GM19372 (cell line): ENCODE data around the gene PPP6R3.
"Not testable (repeated sequence)": the region's sequence is repeated elsewhere in the genome, so short reads cannot be mapped to it uniquely, and the experiment has no call there.

Experiments
- ATAC-seq: cut with Tn5 transposase; IDR thresholded peaks from one replicate; pipeline ENCODE4 v1.9.1; 2021; ENCODE audit warnings: mild to moderate bottlenecking, low read depth, moderate library complexity; ENCODE audit not compliant: unreplicated experiment

Gene PPP6R3

DNA sequence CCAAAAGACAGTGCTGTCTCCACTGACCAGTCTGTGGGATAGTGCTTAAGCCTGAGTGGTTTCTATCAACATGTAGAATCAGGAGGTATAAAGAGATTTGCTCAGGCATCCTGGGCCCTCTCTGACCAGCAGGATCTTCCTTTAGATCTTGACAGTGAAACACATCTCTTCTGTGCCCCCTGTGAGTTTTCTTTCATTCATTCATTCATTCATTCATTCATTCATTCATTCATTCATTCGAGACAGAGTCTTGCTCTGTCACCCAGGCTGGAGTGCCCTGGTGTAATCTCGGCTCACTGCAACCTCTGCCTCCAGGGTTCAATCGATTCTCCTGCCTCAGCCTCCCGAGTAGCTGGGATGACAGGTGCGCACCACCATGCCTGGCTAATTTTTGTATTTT is 26.4 kb upstream of the PPP6R3 start:
- ATAC-seq, result not testable (repeated sequence)

DNA sequence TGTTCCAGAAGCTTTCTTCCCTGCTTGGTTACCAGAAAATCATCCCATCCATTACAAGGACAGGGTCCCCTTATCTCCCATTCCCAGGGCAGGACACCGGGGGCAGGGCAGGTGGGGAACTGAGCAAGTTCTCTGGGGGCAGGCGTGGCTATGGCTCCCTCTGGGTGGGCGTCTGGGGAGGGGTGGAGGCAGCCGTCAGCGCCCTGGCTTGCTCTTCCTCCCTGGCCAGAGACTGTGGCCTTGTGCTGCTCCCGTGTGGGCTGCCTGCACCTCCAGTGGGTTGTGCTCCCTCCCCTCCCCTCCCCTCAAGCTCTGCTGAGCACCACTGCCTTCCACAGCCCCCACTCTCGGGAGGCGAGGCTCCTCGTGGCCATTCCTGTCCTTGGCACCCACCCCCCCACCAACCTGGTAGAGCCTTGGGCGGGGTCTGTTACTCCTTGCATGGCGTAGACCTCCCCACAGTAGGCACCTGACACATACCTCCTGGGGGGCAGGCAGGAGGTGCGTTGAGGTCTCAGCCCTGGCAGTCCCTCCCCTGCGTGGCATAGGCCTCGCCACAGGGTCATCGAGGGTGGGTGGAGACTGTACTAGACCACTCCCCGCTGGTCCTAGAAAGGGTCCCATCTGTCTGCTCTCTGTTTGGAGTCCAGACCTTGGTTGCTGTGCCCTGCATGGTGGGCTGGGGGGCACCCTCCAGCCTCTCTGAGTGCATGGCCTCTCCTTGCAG is 24.2 kb upstream of the PPP6R3 start:
- ATAC-seq, result no peak

DNA sequence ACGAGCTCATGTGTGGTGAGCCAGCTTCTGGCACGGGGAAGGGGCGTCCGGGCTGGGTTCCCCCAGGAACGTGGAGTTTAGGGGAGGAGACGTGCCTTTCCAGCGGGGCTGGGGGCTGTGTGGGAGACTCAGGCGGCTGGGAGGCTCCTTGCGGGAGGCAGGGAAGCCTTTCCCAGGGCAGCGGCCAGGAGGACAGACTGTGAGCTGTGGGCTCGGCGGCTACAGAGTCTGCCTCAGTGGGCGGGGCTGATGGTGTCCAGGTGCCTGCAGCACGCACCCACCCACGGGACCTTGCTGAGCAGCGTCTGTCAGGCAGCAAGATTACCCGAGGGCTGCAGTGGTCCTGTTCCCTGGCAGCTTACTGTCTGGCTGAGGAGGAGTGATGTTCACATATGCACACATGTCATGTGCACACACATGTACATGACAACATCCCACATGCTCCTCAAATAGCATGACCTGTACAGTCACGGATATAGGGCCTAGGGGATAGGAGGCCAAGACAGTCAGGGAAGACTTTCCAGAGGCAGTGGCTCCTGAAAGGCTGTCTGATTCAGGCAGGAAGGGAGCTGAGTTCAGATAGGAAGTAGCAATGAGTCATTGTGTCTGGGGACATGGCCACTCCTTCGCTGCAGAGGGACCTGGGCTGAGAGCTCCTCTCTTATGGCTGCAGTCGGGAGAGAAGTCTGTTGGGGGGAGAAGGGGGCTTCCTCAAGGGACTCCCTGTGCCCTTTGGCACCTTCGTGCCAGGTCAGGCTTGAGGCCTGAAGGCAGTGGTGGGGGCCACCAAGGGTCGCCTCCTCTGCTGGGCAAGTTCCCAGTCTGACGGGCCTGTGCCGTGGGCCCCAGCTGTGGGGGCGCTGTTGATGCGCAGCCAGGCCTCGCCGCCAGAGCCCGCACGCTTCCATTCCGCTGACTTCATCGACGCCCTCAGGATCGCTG is 23.3 kb upstream of the PPP6R3 start:
- ATAC-seq, result no peak

DNA sequence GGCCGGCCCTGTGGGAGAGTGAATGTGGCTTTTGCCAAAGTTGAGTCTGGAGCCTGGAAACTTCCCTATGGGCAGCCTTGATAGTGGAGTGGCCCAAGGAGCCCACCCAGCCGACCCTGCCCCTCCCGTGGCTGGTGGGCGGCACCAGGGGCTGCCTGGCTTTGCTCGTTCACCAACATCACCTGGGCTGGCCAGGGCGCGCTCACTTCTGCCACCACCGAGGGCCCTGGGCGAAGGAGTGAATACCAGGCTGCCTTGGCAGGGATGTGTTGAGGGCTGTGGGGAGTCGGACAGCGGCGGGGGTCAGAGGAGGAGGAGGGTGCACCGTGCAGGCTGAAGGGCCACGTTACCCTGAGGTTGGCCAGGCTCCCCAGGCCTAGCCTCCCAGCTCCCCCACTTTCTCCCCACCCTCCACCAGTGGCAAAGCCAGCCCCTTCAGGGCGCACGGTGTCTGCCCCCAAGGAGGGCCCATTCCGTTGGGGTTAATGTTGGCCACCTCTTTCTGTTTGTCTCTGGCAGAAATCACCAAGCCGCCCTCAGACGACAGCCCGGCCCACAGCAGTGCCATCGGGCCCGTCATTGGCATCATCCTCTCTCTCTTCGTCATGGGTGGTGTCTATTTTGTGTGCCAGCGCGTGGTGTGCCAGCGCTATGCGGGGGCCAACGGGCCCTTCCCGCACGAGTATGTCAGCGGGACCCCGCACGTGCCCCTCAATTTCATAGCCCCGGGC is 22.5 kb upstream of the PPP6R3 start:
- no peak for ATAC-seq

DNA sequence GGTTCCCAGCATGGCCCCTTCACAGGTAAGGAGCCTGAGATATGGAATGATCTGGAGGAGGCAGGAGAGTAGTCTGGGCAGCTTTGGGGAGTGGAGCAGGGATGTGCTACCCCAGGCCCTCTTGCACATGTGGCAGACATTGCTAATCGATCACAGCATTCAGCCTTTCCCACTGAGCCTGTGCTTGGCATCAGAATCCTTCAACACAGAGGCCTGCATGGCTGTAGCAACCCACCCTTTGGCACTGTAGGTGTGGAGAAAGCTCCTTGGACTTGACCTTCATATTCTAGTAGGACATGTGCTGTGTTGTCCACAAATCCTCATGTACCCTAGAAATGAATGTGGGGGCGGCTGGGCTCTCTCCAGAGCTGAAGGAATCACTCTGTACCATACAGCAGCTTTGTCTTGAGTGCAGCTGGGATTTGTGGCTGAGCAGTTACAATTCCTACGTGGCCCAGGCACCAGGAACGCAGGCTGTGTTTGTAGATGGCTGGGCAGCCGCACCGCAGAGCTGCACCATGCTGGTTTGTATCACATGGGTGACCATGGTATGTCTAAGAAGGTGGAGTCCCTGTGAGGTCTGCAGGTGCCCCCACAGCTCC is 21.8 kb upstream of the PPP6R3 start:
- no peak for ATAC-seq

DNA sequence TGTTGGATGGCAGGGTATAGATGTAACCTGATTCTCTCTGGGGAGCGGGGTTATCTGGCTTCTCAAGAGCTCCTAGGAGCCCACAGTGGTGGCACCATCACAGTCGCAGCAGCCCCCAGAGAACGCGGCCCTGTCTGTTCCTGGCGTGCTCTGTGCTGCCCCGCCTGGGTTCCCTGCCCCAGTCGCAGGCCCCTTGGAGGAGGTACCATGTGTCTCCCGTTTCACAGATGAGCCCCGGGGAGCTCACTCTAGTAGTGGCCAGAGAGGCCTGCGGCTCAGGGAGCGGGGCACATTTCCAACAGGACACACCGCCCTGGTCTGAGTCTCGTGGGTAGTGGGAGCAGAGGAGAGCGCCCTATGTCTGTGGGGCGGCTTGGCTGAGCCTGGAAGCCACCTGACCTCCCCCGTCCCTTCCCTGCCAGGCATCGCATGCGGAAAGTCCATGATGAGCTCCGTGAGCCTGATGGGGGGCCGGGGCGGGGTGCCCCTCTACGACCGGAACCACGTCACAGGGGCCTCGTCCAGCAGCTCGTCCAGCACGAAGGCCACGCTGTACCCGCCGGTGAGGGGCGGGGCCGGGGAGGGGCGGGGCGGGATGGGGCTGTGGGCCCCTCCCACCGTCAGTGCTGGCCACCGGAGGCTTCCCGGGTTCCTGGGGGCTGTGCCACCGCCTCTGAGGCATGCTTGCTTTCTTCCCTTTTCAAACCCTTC is 21.0 kb upstream of the PPP6R3 start:
- ATAC-seq, result no peak

DNA sequence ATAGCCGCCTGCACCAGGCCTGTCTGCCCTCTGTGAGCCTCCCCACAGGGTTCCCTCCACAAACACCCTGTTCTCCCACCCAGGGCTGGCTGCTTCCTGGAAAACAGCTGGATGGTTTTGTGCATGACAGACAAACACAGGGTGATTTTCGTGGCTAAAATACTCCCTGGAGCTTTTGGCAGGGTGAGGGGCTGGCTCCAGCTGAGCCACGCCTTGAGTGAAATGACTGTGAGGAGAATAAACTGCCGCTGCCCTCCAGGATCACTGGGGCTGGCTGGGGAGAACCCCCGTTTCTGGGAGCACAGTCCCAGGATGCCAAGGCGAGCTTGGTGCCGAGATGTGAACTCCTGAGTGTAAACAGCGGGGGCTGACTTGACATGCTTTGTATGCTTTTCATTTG is 20.3 kb upstream of the PPP6R3 start:
- ATAC-seq, result no peak

DNA sequence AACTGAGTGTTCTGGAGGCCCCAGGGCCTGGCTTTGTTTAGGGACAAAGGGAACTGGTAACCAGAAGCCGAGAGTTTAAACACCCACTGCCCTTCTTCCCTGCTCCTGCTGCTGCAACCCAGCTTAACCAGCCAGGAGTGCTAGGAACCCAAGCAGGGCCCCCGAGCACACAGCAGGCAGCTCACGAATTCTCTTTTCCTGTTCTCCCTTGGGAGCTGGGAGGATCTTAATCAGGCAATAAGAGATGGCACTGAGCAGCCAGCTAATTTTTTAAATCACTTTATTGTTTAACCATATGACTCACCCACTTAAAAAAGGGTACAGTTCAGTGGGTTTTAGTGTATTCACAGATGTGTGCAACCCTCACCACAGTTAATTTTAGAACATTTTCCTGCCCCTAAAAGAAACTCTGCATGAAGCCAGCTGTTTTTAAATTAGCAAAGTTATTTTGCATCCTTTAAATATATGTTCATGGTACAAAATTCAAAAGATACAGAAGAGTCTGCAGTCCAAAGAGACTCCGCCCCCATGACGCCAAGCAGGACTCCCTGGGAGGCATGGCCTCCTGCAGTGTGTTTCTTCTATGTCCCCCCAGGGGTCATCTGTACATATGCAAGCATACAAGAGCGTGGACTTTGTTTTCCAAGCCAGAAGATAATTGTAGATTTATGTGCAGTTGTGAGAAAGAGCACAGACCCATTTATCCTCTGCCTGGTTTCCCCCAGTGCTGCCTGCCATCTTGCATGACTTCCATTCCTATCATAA is 18.9 kb upstream of the PPP6R3 start:
- no peak for ATAC-seq

DNA sequence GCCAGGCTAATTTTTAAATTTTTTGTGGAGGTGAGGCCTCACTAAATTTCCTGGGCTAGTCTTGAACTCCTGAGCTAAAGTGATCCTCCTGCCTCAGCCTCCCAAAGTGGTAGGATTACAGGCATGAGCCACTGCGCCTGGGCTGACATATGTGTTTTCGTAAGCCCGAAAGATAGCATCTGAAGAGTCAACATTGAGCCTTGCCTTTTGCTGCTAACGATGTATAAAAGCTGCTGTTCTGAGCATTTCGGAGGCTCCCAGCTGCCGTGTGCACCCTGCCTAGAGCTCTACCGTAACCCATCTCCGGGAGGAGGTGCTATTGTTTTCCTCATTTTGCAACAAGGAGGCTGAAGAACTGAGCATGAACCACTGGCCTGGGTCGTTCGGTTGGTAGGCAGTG is 18.1 kb upstream of the PPP6R3 start:
- no peak for ATAC-seq

DNA sequence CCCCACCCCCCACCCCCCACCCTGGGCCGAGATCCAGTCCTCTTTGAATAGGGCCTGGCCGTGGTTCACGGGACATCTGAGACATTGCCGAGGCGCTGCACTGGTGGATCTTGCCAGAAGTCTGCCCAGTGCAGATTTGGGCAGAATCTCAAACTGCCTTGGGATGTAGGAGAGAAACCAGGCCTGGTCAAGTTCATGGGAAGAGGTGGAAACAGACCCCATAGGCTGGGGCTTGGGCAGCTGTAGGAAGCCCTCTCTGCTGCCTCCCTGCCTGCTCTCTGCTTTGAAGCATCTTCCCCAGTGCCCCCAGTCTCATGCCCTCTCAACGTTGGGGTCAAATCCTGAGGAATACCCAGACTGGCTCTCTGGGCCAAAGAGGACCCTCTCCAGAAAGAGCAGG is 16.0 kb upstream of the PPP6R3 start:
- ATAC-seq, result no peak

DNA sequence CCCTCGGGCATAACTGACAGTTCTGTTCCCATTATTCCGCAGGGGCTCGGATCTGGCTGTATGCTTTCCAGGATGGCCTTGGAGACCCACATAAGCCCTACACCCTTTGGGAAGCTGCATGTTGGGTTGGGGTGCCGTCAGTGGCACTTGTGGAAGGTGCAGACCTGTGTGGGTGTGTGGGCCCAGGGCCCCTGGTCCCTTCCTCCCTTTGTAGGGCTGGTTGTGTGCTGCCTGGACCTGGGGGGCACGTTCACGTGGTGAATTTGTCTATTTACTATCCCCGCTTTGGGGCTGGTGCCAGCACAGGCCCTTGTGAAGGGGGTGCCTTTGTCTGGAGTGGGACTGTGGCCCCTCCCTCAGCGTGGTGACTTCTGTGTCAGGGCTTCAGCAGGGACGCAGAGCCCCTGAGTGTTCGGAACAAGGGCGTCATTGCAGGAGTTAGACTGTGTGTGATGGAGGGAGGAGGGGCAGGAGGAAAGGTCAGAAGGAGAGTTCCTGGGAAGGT is 15.0 kb upstream of the PPP6R3 start:
- no peak for ATAC-seq

DNA sequence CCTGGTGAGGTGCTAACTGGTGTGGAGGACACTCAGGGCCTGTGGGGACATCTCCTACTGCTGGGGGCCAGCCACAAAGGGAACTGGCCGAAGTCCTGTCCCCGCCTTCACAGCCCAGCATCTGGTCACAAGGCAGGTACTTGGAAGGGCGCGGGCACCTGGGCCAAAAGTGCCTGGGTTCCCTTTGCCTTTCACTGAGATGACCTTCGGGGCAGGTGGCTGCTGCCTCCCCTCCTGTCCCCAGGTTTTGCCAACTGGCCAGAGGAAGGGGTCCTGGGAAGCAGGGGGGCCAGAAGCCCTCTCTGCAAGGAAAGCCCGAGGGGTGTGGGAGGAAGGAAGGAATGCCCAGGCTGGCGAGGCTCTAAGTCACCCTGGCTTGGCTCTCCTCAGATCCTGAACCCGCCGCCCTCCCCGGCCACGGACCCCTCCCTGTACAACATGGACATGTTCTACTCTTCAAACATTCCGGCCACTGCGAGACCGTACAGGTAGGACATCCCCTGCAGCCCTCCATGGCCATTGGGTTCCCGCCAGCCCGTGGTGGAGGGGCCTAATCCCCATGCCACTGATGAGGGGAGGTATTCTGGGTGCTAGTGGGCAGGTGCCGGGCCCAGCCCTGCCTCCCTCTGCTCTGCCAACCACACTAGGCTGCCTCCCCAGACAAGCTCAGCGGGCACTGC is 14.4 kb upstream of the PPP6R3 start:
- no peak for ATAC-seq

DNA sequence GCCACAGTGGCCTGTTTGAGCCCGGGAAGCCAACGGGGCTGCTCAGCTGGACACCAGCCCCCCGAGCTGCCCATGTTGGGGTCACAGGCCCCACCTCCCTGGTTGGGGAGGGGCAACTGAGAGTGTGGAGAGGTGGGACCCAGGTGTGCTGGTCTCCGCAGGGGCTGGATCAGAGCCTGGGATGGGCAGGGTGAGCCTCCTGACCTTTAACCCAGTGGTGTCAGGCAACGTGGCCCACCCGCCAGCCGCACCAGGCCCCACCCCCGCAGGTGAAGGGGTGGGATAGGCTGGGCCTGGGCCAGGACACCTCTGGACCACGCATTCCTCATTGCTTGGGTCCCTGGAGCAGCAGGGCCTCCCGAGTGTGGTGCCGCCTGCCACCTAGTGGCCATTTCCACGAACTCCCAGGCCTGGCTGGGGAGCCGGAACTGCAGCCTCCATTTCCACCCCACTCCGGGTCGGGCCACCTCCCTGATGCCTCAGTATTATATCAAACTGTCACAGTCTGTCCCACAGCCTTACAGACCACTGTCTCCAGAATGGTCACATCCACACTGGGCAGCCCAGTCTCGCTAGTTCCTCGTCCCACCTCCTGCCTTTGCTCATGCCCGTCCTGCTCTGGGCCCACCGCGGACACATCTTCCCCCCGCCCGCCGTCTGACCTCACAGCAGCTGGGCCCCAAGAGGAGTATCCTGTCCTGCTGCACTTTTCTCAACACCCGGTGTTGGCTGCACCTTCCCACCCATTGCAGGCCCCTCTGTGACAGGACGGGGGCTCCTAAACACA is 13.3 kb upstream of the PPP6R3 start:
- ATAC-seq, result no peak

DNA sequence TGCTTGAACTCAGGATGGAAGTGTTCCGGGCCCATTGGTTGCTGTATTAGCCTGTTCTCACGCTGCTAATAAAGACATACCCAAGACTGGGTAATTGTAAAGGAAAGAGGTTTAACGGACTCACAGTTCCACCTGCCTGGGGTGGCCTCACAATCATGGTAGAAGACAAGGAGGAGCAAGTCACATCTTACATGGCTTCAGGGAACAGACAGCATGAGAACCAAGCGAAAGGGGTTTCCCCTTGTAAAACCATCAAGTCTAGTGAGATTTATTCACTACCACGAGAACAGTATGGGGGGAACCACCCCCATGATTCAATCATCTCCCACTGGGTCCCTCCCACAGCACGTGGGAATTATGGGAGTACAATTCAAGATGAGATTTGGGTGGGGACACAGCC is 12.6 kb upstream of the PPP6R3 start:
- not testable (repeated sequence) for ATAC-seq

DNA sequence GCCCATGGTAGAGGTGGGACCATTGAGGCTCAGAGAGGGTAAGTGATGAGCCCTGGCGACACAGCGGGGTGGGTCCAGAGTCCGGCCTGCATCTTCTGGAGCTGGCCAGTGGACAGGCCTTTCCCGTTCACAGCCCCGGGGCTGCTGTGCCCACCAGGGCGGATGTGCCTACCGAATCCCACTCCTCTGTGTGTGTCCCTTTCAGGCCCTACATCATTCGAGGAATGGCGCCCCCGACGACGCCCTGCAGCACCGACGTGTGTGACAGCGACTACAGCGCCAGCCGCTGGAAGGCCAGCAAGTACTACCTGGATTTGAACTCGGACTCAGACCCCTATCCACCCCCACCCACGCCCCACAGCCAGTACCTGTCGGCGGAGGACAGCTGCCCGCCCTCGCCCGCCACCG is 11.9 kb upstream of the PPP6R3 start:
- ATAC-seq, result no peak

DNA sequence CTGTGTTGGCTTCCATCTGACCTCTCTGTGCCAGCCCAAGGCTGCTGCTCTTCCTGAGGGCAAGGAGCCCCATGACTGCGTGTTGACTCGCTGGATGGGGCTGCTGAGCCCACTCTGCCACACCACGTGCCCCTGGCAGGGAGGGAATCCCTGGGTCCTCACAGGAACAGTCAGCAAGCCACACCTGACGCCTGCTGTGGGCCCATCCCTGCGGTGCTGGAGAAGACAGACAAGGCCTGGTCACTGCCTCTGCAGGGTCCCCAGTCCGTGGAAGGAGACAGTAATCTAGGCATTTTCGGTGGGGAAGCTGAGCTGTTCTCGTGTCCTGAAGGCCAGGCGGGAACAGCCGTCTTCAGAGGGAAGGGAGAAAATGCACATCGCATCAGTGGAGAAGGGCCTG is 10.6 kb upstream of the PPP6R3 start:
- no peak for ATAC-seq

DNA sequence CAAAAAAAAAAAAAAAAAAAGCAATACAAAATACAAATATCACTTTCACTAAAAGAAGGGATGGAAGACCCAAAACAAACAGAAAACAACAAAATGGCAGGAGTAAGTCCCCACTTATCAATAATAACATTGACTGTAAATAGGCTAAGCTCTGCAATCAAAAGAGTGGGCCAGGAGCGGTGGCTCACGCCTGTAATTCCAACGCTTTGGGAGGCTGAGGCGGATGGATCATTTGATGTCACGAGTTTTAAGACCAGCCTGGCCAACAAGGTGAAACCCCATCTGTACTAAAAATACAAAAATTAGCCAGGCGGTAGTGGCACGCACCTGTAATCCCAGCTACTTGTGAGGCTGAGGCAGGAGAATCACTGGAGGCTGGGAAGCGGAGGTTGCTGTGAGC is 9.8 kb upstream of the PPP6R3 start:
- no peak for ATAC-seq

DNA sequence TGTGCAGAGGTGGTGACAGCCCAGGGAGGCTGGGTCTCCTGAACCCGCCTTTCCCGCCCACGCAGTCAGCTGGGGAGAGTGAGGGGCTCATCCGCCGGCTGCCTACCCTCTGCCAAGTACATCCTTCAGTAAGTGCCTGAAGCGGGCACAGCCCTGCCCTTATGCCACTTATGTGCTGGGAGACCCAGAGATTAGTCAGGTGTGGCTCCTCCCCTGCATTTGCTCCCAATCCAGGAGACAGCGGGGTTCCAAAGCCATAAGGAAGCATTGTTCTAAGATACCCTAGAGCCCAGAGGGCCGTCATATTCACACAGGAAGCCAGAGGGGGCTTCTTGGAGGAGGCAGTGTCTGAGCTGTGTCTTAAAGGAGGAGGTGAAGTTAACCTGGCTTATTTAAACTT is 5.8 kb upstream of the PPP6R3 start:
- no peak for ATAC-seq
